Glomerular visceral epithelial cell (primary cell): ENCODE data around the gene TCF7L1.

Experiments used
- DNase-seq: peaks from one replicate; pipeline ENCODE4 v3.0.0-alpha.2; 2016; ENCODE audit errors: extremely low spot score

Gene TCF7L1

DNA sequence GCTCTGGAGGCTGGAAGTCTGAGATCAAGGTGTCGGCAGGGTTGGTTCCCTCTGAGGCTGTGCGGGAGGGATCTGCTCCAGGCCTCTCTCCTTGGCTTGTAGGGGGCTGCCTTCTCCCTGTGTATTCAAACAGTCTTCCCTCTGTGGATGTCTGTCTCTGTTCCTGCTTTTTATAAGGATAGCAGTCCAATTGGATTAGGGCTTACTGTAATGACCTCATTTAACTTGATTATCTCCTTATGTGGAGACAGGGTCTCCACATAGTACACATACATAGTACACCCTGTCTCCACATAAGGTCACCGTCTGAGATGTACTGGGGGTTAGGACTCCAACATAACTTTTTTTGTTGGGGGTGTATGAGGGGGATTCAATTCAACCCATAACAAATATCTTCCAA lies 30.5 kb downstream of the TCF7L1 start:
- no peak for DNase-seq

DNA sequence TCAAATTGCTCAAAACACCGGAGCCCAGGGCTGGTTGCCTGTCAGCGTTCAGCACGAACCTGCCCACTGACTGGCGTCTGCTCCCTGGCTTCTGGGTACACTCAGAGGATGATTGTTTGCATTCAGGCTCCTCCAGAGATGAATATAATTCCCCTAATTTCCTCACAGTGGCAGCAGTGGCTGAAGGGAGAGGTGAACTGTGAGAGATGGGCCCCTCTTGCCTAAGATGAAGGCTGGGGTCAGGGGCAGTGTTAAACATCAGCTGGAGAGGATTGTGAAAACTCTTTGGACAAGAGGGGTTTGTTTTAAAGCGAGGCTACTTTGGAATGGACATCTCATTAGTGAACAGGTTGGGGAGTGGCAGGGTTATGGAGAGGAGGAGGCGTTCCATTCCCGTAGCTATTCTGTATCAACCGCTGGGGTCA lies 31.0 kb downstream of the TCF7L1 start:
- no peak for DNase-seq

DNA sequence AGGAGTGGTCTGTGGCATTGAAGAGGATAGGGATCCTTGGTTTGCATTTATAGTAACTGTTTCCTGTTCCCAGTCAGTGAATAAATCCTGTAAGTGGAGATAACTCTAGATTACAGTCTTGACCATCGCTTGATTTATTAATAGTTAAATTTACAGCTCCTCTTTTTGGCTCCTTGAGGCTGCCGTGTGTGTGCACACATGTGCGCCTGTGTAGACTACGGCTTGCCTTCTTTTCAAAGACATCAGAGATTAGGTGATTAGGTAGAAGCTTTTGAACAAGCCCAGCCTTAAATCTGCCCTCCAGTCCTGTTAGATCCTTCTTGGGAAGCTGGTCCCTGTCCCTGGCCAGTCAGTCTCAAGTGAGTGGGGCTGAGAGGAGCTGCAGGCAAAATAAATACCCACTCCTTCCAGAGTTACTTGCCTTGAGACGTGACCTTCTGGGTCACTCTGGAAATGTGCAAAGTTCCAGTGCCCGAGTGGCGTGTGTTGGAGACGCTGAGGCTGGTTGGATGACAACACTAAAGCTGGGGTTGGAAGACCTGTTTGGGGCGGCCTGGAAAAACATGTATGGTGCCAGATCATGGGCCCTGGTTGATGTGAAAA lies 32.0 kb downstream of the TCF7L1 start:
- no peak for DNase-seq

DNA sequence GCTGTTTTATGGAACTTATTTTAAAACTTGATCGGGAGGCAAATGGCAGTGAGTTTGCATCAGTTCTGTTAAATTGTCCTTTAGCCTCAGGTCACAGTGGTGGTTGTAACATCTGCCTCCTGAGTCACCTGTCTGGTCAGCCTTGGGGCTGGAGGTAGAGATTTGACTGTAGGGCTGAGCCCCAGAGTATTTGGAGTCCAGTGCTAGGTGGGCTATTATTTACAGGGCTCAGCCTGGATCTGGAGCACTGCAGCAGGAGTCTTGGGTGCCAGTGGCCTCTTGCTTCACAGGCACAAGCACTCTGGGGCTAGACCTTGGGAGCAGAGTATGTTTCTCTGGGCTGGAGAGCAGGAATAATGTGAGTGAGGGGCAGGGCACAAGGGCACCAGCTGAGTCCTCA lies 32.8 kb downstream of the TCF7L1 start:
- DNase-seq: no peak

DNA sequence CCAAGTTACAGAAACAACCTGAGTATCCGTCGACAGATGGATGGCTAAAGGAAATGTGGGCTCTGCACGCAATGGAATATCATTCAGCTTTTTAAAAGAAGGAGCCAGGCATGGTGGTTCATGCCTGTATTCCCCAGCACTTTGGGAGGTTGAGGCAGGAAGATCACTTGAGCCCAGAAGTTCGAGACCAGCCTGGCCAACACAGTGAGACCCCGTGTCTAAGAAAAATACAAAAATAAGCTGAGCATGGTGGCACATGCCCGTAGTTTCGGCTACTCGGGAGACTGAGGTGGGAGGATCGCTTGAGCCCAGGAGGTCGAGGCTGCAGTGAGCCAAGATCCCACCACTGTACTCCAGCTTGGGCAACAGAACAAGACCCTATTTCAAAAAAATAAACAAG lies 34.3 kb downstream of the TCF7L1 start:
- DNase-seq: no peak

DNA sequence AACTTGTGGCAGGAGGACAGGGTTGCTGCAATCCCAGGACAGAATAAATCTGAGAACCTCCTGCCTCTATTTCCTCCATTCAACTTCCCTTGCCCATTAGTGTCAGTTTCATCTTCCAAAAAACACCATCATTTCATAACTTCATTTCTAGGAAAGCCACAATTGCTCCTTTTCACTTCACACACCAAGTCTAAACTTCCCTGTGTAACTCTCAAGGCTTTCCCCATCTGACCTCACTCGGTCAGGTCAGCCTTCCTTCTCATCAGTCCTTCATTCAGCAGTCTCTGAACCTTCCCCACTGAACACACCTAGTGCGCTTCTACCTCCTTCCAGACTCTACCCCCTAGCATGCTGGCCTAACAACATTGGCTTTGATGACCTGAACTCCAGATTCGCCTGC lies 35.8 kb downstream of the TCF7L1 start:
- DNase-seq: no peak

DNA sequence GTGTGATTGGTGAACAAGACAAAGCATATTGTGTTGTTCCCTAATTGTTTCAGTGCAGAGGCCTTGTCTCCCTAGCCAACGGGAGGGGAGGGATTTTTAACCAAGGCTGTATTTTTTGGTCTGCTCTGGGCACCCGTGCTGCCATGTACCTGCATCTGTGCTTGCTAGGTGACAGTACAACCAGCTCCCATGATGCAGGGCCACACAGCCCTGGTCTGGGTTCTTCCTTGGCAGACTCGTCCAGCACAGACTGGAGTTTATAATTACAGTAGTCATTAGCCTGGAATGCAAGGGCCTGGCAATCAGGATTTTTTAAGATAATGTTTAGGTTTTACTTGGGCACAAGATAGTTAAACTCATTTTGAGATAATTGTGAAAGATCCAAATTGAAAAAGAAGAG lies 36.4 kb downstream of the TCF7L1 start:
- DNase-seq: no peak

DNA sequence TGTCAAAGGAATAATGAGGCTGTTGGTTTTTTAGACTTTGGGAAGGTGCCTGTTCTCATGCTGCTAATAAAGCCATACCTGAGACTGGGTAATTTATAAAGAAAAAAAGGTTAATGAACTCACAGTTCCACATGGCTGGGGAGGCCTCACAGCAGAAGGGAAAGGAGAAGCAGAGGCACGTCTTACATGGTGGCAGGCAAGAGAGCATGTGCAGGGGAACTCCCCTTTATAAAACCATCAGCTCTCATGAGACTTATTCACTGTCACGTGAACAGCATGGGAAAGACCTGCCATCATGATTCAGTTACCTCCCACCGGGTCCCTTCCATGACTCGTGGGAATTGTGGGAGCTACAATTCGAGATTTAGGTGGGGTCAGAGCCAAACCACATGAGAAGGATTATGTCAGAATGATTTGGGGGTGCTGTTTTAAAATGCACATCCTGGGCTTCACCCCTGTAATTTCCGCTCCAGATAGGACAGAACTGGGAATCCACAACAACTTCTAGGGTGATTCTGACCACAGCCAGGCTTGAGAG lies 37.8 kb downstream of the TCF7L1 start:
- no peak for DNase-seq

DNA sequence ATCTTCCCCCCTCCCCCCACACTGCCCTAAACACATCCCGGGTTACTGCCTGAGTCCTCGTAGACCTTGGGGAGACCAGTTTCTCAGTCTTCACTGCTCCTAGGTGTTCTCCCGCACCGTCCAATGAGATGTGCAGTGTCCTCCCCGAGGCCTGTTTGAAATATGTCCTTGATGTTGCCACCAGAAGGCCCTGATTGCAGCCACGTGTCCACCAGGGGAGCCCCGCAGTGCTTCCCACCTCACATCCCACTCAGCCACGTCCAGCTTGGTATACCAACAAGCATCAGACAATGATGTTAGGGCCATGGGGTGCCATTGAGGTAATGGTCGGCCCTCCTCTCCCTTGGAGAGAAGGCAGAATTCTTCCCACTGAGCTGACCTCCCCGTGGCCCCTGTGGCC lies 38.7 kb downstream of the TCF7L1 start:
- no peak for DNase-seq

DNA sequence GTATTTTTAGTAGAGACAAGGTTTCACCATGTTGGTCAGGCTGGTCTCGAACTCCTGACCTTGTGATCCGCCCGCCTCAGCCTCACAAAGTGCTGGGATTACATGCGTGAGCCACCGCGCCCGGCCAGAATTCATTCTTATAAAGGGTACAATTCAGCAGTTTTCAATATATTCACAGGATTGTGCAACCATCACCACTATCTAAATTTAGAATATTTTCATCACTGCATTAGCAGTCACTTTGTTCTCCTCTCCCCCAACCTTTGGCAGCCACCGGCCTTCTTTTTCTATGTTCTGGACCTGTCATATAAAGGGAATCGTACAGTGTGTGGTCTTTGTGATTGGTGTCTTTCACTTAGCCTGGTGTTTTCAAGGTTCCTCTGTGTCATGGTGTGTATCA lies 40.7 kb downstream of the TCF7L1 start:
- DNase-seq: no peak

DNA sequence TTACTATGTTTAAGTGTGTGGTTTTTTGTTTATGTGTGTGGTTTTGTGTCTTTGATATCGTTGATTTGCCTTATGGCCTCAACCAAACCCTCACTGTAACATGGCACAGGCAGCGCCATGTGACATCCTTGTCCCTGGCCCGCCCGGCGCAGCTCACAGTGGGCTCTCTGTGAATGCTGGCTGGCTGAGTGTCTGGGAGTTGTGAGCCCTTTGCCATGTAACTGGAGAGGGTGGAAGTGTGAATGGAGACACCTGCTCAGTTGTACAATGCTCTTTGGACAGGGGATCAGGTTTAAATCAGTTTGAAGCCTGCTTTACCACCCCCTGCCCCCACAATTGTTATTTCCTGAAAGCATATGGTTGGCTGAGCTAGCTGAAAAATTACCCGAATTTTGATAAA lies 41.8 kb downstream of the TCF7L1 start:
- no peak for DNase-seq

DNA sequence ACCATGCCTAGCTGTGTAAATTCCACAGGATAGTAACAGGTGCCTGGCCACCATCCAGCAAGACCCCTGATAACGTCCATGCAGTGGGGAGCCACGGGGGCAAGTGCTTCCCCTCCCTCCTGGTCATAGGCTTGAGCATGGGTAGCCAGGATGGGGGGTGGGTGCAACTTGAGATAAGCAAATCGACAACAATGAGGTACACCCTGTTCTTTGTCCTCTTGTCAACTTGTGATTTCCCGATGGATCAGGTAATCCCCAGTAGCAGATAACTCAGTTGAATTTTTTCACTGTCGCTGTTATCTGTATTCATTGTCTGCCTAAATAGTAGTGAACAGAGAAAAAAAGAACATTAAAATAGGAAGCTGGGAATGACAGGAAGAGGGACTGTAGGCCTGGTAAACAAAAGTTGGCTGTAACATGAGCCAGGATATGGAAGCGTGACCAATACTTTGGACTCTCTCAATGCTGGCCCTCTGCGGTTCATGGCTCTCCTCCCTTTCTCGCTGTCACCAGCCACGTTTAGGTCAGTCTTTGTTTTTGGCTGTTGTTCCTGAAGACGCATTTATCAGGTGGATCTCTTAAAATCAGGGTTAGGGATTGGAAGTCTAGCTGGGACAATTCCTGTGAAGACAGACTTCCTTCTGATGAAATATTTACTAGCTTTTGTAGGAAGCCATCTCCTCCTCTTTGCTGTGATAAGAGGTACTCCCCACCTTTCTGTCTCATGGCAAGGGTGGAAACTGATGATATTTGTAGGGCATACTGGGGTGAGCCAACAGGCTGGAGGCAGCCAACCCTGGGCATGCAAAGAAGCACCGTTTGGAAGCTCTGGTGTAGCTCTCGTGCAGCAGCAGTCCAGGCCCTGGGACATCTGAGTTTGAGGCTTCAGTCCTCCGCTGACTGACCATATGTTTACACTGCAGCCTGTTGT lies 42.4 kb downstream of the TCF7L1 start:
- no peak for DNase-seq

DNA sequence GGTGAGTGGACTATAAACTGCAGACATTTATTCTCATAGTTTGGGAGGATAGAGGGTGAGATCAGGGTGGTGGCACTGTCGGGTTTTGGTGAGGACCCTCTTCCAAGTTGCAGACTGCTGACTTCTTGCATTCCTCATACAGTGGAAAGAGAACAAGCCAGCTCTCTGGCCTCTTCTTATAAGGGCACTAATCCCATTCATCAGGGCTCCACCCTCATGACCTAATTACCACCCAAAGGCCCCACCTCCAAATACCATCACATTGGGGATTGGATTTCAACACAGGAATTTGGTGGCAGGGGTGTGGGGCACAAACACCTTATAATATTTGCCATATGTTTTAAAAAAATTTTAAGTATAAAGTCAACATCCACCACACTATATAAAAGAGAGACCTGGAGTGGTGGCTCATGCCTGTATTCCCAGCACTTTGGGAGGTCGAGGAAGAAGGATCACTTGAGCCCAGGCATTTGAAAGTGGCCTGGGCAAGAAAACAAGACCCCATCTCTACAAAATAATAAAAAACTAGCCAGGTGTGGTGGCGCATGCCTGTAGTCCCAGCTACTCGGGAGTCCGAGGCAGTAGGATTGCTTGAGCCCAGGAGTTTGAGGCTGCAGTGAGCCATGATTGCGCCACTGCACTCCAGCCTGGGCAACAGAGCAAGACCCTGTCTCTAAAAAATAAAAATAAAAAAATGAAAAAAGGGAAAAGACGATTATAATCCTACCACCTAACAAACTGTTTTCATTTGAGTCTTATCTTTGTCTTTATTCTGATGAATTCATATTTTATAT lies 44.0 kb downstream of the TCF7L1 start:
- no peak for DNase-seq

DNA sequence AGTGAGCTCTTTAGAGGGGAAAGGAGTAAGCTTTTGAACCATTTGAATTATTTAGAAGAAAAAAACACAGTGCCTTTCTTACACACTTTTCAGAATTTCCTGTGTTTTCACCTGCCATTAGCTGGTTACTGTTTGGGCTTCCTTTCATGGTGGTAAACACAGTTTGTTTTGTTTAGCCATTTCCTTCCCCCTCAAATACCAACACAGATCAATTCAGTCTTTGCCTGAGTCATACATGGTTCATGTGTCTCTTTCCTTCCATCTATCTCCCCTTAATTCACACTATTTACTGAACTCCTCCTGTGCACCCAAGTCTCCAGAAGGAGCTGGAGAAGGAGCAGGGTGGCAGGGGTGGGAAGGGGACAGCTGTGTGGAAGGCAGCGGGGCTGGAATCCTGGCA lies 45.0 kb downstream of the TCF7L1 start:
- no peak for DNase-seq

DNA sequence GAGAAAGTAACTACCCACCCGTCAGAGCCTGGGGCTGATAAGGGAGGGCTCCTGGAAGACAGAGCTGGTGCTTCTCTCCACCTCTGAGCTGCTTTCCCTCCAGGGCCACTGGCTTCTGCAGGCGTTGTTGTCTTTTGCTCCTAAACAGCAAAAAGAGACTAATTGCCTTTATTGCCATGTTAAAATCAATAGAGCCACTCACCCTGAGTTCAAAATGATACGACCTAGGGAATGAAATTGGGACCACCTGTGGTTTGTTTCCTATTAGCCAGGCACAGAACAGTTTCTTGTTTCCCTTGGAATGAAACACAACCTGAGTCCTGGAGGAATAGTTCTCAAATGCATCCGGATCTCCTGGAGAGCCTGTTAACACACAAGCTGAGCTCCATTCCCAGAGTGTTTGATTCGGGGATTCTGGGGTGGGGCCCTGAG lies 45.8 kb downstream of the TCF7L1 start:
- no peak for DNase-seq

DNA sequence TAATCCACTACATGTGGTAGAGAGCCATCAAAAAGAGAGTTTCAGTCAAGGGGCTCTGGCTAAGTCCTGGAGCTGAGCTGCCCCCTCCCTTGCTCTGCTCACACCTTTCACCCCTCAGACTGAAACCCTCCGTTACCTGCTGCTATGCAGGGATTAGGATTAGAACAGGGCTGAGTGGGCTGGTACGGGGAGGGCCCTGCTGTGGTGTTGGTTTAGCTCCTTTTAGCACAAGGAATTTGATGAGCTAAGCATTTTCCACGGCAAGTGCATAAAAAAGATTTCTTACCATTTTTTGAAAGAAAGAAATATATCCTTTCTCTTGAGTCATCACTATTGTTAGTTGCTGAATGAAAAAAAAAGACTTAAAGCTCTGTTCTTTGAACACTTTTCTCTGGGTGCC lies 46.3 kb downstream of the TCF7L1 start:
- no peak for DNase-seq

DNA sequence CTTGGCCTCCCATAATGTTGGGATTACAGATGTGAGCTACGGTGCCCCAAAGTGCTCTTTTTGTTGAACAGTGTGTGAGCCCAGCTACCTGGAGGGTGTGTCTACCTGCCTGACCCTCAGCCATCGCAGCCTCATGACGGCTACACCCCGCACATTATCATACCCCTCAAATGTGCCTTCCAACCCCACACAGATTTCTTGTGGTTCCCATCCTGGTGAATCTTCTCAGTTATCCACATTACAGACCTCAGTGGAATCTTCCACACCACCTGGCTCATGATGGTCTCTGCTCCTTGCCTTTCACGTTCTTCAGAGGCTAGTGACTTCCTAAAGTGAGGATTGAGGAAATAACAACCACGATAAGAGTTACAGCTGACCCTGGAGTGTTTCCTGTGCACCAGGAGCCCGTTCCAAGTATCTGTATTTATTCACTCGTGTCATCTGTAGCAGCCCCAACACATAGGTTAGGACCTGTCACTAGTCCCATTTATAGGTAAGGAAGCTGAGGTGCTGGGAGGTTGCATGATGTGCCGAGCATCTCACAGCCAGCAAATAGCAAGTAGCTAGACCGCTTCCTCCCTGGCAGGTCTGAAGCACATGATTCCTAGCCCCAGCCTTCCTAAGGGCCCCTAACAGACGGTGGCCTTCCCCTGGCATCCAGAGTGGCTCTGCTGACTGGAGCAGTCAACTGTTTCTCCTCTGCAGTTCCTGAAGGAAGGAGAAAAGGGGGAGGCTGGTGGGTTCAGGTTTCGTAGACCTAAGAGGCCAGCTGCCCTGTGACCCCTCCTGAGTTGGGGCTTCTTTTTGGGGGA lies 47.3 kb downstream of the TCF7L1 start:
- no peak for DNase-seq

DNA sequence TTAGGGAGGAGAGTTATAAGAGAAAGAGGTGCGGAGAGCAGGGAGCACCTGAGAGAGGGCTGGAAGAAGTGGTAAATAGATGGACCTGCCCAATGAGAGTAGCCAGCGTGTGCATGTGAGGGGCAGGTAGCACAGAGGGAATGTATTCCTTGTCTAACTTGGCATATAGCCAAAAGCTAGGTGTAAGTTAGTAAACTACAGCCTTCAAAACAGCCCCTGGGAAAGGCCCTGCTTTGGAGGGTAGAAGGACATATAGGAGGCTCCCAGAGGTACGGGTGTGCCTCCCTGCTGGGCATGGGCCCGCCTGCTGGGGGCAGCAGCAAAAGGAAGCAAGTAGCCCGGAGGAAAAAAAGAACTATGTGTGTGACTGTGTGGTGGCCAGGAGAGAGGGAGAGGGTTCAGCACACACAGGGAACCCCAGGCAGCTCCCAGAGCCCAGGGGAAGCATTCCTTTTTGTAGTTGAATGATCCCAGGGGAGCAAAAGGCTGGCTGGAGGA lies 48.0 kb downstream of the TCF7L1 start:
- DNase-seq: no peak

DNA sequence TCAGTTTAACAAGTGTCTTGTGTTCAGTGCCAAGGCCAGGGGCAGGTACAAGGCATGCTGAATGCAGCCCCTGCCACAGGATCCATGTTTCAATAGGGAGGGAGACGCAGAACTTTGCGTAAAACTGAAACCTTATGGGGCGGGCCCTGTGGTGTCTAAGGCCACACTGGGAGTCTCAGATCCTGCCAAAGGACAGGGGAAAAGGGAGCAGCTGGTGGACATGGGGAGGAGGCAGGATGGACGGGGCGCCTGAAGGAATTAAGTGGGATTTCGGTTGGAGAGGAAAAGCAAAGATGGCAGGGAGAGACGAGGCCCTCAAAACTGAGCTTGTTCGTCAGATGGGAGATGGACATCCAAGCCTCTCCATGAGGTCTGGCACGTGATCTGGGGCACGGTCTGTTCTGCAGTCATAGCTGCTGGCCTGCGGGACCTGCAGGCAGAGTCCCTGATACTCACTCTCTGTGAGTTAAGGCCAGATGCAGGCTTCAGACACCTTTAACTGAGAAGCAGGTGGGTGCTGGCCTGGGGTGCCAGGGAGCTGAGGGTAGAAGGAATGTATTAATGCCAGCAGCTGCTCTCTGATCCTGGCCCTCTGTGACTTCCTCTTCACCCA lies 48.8 kb downstream of the TCF7L1 start:
- DNase-seq: no peak

DNA sequence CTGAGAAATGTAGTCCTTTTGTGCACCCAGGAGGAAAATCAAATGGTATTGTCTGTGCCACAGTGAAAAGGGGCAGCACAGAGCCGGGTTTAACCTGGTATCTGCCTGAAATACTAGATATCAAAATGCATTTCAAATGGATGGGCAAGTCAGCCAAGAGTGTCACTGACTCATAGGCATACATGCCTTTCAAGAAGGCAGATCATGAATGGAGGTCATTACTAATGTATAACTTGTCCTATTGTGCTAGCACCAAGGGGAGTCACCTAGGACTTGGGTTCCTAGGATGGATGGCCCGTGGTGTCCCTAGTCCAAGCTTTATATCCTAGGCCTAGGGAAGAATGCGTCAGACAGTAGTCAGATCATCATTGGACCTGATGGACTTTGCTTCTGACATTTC lies 49.9 kb downstream of the TCF7L1 start:
- DNase-seq: no peak

DNA sequence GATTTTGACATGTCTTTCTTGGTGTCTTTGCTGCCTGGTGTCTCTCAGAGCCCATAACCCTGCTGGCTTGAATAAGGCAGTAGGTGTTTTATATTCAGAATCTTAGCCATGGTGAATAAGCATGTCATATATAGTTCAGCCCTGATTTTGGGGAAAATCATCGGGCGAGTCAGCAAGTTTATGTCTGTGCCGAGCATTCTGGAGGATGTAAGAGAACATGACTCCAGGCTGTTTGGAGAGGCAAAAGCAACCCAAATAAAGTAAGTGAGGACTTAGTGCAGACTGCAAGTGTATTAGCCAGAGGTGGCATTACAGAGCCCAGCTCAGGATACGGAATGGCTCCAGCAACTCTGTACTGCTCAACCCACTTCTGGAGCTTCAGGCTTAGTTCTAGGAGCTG lies 50.3 kb downstream of the TCF7L1 start:
- no peak for DNase-seq
